Measurements from ENCODE around the gene AGAP1.

The AGAP1 gene

DNA sequence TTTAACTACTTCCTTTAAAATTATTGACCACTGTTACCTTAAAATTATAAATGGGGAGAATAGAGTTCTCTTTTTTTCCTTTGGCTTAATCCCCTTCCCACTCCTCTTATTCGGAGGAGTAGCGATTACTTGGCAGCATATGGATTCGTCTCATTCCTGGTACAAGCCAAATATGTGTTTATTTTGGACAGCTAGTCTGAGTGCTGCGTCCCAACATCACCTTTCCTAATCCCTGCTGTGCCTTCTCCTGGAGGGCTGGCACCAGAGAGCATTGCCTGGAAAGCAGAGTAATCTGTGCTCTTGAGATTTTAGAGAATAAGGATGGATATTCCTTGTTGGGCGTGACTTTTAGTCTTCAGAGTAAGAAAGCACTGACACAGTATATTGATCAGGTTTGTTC lies 185.6 kb downstream of the AGAP1 start:
- Histone ChIP-seq H3K4me3 (ENCODE audit: low read depth, low read length) (no peak overlapping the region), H3K9ac (ENCODE audit: low read length) (no peak overlapping the region), H3K36me3 (ENCODE audit: control insufficient read depth, insufficient read depth, low read length) (no peaks in the 10 kb centered on the region), H3K27me3 (ENCODE audit: control insufficient read depth, insufficient read depth, low read length) (no peaks in the 10 kb centered on the region), H3K9me3 (ENCODE audit: control insufficient read depth, insufficient read depth, low read depth, low read length) (no peaks in the 10 kb centered on the region; the same call in 1 of the 2 replicates), H3K4me1 (ENCODE audit: control insufficient read depth, insufficient read depth, low read length) (peaks cover 10% of the 10 kb centered on the region), H3K27ac (ENCODE audit: low read depth, low read length) (no peak overlapping the region)

DNA sequence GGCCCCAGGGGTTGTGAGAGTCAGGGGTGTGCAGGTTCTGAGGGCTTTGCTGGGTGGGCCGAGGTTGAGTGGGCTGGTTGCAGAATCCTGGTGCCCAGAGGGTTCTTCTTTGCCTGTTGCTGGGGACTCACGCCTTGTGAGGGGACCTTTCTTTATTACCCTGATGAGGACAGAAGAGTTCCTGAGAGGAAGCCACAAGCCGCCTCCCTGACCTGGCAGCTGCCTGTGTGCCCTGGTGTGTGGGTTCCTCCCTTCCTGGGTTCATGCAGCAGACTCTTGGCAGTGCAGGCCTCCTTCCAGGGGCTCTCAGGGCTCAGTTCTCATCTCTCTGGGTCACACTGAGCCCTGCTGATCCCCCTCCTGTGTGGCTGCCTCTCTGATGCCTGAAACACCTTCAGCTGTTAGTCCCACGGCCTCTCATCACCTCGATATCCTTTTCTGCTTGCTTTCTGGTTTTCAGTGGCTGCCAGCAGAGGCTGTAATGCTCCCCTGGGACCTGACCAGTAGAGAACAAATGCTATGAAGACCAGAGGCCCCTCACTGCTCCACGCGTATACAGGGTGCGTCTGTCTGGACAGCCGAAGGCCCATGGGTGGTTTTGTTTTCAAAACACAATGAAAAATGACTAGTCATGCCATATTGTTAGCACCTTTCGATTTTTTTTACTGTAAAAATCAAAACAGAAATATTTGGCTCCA lies 191.3 kb downstream of the AGAP1 start:
- no peak overlapping the region for H3K4me3 ChIP-seq (ENCODE audit: low read depth, low read length)
- H3K27ac ChIP-seq (ENCODE audit: low read depth, low read length), result no peak overlapping the region
- peaks cover 3% of the 10 kb centered on the region; the same call in 1 of the 2 replicates for H3K4me1 ChIP-seq (ENCODE audit: control insufficient read depth, insufficient read depth, low read length)
- H3K9me3 ChIP-seq (ENCODE audit: control insufficient read depth, insufficient read depth, low read depth, low read length), result no peaks in the 10 kb centered on the region; the same call in 1 of the 2 replicates
- H3K36me3 ChIP-seq (ENCODE audit: control insufficient read depth, insufficient read depth, low read length), result no peaks in the 10 kb centered on the region
- no peaks in the 10 kb centered on the region for H3K27me3 ChIP-seq (ENCODE audit: control insufficient read depth, insufficient read depth, low read length)
- no peak overlapping the region for H3K9ac ChIP-seq (ENCODE audit: low read length)

DNA sequence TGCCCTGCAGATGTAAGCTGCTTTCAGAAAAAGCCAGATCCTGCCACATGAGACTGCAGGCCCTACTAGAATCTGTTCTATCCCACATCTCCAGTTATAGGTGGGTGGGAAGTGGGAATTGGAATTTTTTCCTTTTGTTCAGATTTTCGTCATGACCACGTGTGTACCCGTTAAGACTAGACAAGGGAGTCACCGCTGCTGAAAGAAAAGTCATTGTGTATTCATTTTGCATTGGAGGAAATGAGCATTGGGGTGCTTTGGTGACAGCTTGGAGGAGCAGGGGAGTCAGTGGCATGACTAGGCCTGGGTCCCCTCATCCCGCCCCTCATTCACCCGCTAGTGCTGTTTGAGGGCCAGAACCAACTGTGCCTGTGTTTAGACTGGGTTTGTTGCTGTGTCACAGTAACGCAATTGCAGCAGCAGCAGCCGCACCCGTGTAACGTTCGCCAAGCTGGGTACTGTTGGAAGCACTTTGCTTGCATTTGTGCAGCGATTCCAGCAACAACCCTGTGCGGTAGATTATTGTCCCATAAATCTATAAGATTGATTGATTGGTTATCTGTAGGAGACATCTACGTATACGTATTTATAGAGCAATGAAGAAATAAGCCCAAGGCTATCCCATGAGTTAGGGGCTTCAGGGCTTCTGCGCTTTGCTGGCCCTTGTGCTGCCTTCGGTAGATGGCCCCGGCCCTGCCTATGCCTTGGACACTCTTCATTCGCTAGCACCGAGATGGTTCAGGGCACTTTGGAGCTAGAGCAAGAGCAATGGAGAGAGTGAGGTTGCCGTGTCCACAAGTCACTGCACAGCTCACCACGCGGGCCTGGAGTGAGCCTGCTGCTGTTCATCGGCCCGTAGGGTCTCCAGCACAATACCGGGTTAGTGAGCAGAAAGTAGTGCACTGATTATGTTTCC lies 194.9 kb downstream of the AGAP1 start:
- Histone ChIP-seq H3K9ac (ENCODE audit: low read length) (no peak overlapping the region), H3K27me3 (ENCODE audit: control insufficient read depth, insufficient read depth, low read length) (no peaks in the 10 kb centered on the region), H3K4me3 (ENCODE audit: low read depth, low read length) (no peak overlapping the region), H3K36me3 (ENCODE audit: control insufficient read depth, insufficient read depth, low read length) (no peaks in the 10 kb centered on the region), H3K27ac (ENCODE audit: low read depth, low read length) (no peak overlapping the region), H3K9me3 (ENCODE audit: control insufficient read depth, insufficient read depth, low read depth, low read length) (no peaks in the 10 kb centered on the region), H3K4me1 (ENCODE audit: control insufficient read depth, insufficient read depth, low read length) (peaks cover 30% of the 10 kb centered on the region)

DNA sequence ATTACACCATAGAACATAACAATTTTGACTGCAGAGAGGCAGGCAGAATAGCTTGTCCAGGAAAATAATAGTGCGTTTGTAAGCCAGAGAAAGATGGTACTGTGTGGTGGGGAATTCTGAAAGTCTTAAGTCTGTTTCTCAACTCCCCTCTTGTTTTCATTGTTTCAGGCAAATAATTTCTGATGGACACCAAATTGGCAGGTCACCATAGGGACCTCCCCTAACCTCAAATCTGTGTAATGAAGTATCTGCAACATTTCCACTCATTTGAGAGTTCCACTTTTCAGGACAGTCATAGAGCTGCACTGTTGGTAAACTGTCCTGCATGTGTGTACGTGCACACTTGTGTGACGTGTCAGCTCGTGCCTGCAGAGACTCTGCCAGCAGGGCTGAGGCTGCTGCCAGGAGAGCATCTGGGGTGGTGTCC lies 195.6 kb downstream of the AGAP1 start:
- no peaks in the 10 kb centered on the region for H3K27me3 ChIP-seq (ENCODE audit: control insufficient read depth, insufficient read depth, low read length)
- no peaks in the 10 kb centered on the region for H3K36me3 ChIP-seq (ENCODE audit: control insufficient read depth, insufficient read depth, low read length)
- H3K9ac ChIP-seq (ENCODE audit: low read length), result no peak overlapping the region
- no peak overlapping the region for H3K4me3 ChIP-seq (ENCODE audit: low read depth, low read length)
- no peaks in the 10 kb centered on the region for H3K9me3 ChIP-seq (ENCODE audit: control insufficient read depth, insufficient read depth, low read depth, low read length)
- H3K4me1 ChIP-seq (ENCODE audit: control insufficient read depth, insufficient read depth, low read length), result peaks cover 30% of the 10 kb centered on the region
- H3K27ac ChIP-seq (ENCODE audit: low read depth, low read length), result no peak overlapping the region

DNA sequence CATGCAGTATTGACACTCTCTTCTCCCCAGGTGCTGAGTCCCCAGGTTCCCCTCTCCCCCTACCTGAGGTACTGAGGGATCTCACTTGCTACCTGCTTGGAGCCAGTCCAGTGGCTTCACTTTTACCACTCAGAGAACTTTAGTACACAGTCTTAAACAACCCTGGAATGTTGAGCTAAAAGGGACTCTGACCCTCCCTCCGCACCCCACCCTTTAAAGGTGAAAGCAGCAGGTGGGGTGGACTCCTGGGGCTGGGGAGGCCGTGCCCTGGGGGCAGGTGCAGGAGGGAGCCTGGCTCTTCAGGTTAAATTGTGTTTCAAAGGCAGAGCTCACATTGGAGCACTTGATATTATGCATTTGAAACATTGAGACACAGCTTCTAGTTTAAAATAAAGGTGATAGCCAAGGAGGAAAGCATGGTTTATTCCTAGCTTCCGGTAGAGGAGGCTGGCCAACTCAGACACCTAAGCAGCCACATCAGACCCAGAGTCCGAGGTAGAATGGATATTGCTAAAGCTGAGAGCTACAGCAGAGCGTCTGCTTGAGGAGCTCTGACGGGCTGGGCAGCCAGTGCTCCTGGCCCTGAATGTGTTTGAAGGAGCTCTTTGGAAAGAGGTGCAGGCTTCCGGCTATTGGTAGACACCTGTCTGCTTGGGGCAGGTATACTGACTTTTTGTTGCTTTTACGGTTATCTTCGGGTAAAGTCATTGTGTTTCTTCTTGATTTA lies 196.4 kb downstream of the AGAP1 start:
- Histone ChIP-seq H3K27ac (ENCODE audit: low read depth, low read length) (no peak overlapping the region), H3K4me1 (ENCODE audit: control insufficient read depth, insufficient read depth, low read length) (peaks cover 35% of the 10 kb centered on the region), H3K9ac (ENCODE audit: low read length) (no peak overlapping the region), H3K36me3 (ENCODE audit: control insufficient read depth, insufficient read depth, low read length) (no peaks in the 10 kb centered on the region), H3K4me3 (ENCODE audit: low read depth, low read length) (no peak overlapping the region), H3K27me3 (ENCODE audit: control insufficient read depth, insufficient read depth, low read length) (no peaks in the 10 kb centered on the region), H3K9me3 (ENCODE audit: control insufficient read depth, insufficient read depth, low read depth, low read length) (no peaks in the 10 kb centered on the region)

DNA sequence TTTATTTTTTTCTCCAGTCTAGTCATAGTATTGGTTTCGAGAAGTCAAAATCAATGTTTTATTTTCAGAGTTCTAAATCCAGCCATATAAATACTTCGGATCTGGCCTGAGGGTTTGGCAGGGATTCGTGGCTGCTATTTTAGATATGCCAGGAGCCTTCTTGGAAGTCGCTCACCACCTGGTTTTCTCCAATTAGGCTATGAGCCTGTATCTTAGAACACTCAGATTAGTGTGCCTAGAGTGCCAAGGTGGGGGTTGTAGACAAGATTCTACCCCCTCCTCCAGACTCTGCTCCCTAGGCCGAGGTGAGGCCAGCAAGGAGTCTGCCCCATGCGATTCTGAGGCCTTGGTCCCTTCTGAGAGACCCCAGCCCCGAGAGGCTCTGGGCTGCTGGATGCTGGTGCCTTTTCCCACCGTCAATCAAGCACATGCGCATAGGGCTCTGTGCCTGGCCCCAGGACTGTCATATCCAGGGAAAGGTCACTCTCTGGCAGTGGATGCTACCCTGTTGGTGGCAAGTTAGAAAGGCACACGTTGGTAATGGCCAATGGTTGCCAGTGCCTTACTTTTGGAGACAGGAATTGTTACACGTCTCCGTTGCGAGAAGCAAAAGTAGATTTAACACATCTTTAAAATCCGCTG lies 197.1 kb downstream of the AGAP1 start:
- Histone ChIP-seq H3K9ac (ENCODE audit: low read length) (no peak overlapping the region), H3K36me3 (ENCODE audit: control insufficient read depth, insufficient read depth, low read length) (no peaks in the 10 kb centered on the region), H3K4me1 (ENCODE audit: control insufficient read depth, insufficient read depth, low read length) (peaks cover 38% of the 10 kb centered on the region), H3K4me3 (ENCODE audit: low read depth, low read length) (no peak overlapping the region), H3K9me3 (ENCODE audit: control insufficient read depth, insufficient read depth, low read depth, low read length) (no peaks in the 10 kb centered on the region), H3K27ac (ENCODE audit: low read depth, low read length) (no peak overlapping the region), H3K27me3 (ENCODE audit: control insufficient read depth, insufficient read depth, low read length) (no peaks in the 10 kb centered on the region)

DNA sequence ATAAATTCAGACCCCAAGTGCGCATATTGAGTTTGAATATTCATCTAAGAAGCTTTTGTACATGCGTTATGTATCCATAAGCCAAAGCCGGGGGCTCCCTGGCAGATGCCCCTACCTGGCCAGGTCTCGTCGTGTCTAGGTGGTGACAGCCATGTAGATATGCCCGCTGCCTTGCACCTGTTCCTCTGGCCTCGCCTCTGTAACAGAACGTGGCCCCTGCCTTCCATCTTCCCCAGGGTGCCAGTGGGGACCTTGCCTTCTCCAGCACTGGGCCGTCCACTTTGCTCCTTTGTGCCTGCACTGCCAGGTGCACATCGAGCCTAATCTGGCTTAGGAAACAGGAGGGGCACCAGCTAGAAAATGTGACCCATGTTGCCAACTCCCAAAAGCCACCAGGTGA lies 198.2 kb downstream of the AGAP1 start:
- Histone ChIP-seq H3K9ac (ENCODE audit: low read length) (no peak overlapping the region), H3K27me3 (ENCODE audit: control insufficient read depth, insufficient read depth, low read length) (no peaks in the 10 kb centered on the region), H3K4me1 (ENCODE audit: control insufficient read depth, insufficient read depth, low read length) (peaks cover 38% of the 10 kb centered on the region), H3K27ac (ENCODE audit: low read depth, low read length) (no peak overlapping the region), H3K4me3 (ENCODE audit: low read depth, low read length) (no peak overlapping the region), H3K9me3 (ENCODE audit: control insufficient read depth, insufficient read depth, low read depth, low read length) (peaks cover 1% of the 10 kb centered on the region), H3K36me3 (ENCODE audit: control insufficient read depth, insufficient read depth, low read length) (no peaks in the 10 kb centered on the region)

DNA sequence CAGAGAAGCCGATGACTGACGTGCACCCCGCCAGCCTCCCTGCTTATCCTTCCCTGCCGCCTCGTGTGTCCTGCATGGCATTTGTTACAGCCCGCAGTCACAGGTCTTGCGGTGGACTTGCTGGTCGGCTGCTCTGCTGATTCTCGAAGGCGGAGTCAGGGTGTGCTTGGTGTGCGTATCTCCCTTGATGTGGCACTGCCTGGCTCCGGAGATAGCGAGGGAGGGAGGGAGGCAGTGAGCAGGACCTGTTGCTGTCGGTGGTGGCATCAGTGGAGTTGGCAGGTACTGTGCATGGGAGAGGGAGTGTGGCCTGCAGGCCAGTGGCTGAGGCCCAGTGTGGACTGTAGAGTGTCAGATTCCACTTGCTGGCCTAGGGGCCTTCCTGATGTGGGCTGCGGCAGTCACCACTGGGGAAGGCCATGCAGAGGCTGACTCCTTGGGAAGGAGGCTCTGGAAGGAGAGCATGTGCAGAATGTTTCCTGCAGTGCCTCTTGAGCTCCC lies 198.9 kb downstream of the AGAP1 start:
- H3K36me3 ChIP-seq (ENCODE audit: control insufficient read depth, insufficient read depth, low read length), result no peaks in the 10 kb centered on the region
- no peak overlapping the region for H3K4me3 ChIP-seq (ENCODE audit: low read depth, low read length)
- H3K9me3 ChIP-seq (ENCODE audit: control insufficient read depth, insufficient read depth, low read depth, low read length), result peaks cover 6% of the 10 kb centered on the region
- no peak overlapping the region for H3K27ac ChIP-seq (ENCODE audit: low read depth, low read length)
- H3K4me1 ChIP-seq (ENCODE audit: control insufficient read depth, insufficient read depth, low read length), result peaks cover 38% of the 10 kb centered on the region
- H3K27me3 ChIP-seq (ENCODE audit: control insufficient read depth, insufficient read depth, low read length), result no peaks in the 10 kb centered on the region
- H3K9ac ChIP-seq (ENCODE audit: low read length), result no peak overlapping the region

DNA sequence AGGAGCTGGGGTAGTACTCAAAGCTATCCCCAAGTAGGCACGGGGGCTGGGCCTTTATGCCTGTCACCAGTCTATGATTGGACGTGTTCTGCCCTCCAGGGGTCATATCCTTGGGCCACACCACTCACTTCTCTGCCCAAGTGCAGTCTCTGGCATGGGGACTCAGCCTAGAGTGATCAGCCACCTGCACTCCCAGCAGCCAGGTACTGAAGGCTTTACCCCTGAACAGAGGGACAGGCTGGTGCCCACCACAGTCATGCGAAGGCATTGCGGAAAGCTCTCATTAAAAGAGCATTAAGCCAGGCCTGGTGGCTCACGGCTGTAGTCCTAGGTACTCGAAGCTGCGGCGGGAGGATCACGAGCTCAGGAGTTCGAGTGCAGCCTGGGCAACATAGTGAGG lies 199.4 kb downstream of the AGAP1 start:
- Histone ChIP-seq H3K9me3 (ENCODE audit: control insufficient read depth, insufficient read depth, low read depth, low read length) (peaks cover 8% of the 10 kb centered on the region), H3K27me3 (ENCODE audit: control insufficient read depth, insufficient read depth, low read length) (no peaks in the 10 kb centered on the region), H3K4me1 (ENCODE audit: control insufficient read depth, insufficient read depth, low read length) (peaks cover 38% of the 10 kb centered on the region), H3K27ac (ENCODE audit: low read depth, low read length) (no peak overlapping the region), H3K4me3 (ENCODE audit: low read depth, low read length) (no peak overlapping the region), H3K9ac (ENCODE audit: low read length) (no peak overlapping the region), H3K36me3 (ENCODE audit: control insufficient read depth, insufficient read depth, low read length) (no peaks in the 10 kb centered on the region)

DNA sequence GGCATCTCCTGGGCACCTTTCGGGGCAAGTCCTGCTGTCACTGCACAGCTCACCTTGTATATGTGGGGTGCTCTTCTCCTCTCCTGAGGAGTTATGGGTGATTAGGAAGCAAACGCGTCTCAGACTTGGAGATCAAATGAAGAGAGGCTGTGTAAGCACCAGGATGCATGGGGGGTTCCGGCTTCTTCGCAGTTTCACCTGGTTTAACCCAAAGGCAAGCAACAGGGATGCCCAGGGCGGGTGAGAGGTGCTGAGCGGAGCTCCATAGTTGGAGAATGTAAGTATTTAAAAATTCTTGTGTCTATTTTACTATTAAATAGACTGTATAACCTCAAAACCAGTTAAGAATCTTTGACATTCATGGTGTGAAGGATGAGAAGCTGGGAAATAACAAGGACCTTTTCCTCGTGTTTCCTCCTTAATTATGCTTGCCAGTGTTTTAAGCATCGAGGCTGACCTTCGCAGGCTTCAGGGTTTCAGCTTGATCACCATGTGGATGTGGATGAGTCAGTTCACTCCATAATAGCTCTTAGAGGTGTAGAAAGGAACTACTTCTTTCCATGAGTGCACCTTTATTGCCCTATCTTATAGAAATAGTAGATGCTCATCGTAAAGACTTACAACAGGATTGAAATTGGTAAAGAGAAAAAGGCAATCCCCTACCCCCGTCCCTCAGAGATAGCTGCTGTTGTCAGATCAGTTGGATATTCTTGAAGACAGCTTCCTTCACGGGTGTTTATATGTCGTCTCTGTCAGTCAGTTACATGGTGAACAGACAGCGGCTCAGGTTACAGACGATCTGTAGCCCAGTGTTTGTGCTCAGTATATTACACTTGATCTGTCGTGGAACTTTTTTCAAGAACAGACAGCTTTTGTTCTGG lies 201.1 kb downstream of the AGAP1 start:
- H3K4me3 ChIP-seq (ENCODE audit: low read depth, low read length), result no peak overlapping the region
- H3K27ac ChIP-seq (ENCODE audit: low read depth, low read length), result no peak overlapping the region
- no peak overlapping the region for H3K9ac ChIP-seq (ENCODE audit: low read length)
- peaks cover 8% of the 10 kb centered on the region for H3K9me3 ChIP-seq (ENCODE audit: control insufficient read depth, insufficient read depth, low read depth, low read length)
- no peaks in the 10 kb centered on the region for H3K27me3 ChIP-seq (ENCODE audit: control insufficient read depth, insufficient read depth, low read length)
- H3K36me3 ChIP-seq (ENCODE audit: control insufficient read depth, insufficient read depth, low read length), result no peaks in the 10 kb centered on the region
- peaks cover 48% of the 10 kb centered on the region for H3K4me1 ChIP-seq (ENCODE audit: control insufficient read depth, insufficient read depth, low read length)

All from HUES6 (cell line).